DND-41 (cell line): Measurements from ENCODE around the gene AFF2.

ENCODE experiments used
- ATAC-seq: fragments of 200-7000 bp; cut with Tn5 transposase; 3 replicates; pipeline ENCODE4 v1.9.1; 2021; ENCODE audit warnings: low read depth; ENCODE audit not compliant: insufficient read depth
- DNase-seq: peaks from one replicate; pipeline ENCODE4 v3.0.0-alpha.2; 2020
- H2AFZ ChIP-seq: 2 replicates; pipeline ENCODE4 v1.6.0; 2012; ENCODE audit warnings: low read depth, low read length
- H3K27ac ChIP-seq: 2 replicates; pipeline ENCODE4 v1.5.1; 2012; ENCODE audit warnings: low read length, inconsistent platforms
- H3K27me3 ChIP-seq: fragments of 200-600 bp; sonication (generic); 2 replicates; pipeline ENCODE4 v1.6.0; 2012; ENCODE audit warnings: low read length, mild to moderate bottlenecking, inconsistent platforms; ENCODE audit not compliant: insufficient read depth, poor library complexity
- H3K36me3 ChIP-seq: 2 replicates; pipeline ENCODE4 v1.5.1; 2012; ENCODE audit warnings: low read length, inconsistent platforms; ENCODE audit not compliant: insufficient read depth
- H3K4me1 ChIP-seq: 2 replicates; pipeline ENCODE4 v1.5.1; 2012; ENCODE audit warnings: mild to moderate bottlenecking, low read length; ENCODE audit not compliant: insufficient read depth
- H3K4me2 ChIP-seq: 2 replicates; pipeline ENCODE4 v1.6.0; 2012; ENCODE audit warnings: mild to moderate bottlenecking, moderate library complexity, low read length, inconsistent platforms; ENCODE audit not compliant: insufficient read depth
- H3K4me3 ChIP-seq, 2 experiments: fragments of 200-600 bp in 1 of 2; shearing (Covaris generic) in 1 of 2; 2 replicates each; pipeline ENCODE4 v1.5.1; 2012 to 2016; ENCODE audit warnings: inconsistent platforms in 2 of 2, low read length in 2 of 2, mild to moderate bottlenecking in 2 of 2, low read depth in 1 of 2, moderate library complexity in 1 of 2
- H3K79me2 ChIP-seq: 2 replicates; pipeline ENCODE4 v1.6.0; 2012; ENCODE audit warnings: low read length, inconsistent platforms; ENCODE audit not compliant: insufficient read depth
- H3K9ac ChIP-seq: 2 replicates; pipeline ENCODE4 v1.6.0; 2012; ENCODE audit warnings: low read depth, mild to moderate bottlenecking, inconsistent platforms, low read length, moderate library complexity
- H3K9me3 ChIP-seq: 2 replicates; pipeline ENCODE4 v1.5.1; 2012; ENCODE audit warnings: low read length, moderate library complexity, mild to moderate bottlenecking, inconsistent platforms; ENCODE audit not compliant: insufficient read depth, severe bottlenecking
- H4K20me1 ChIP-seq: 2 replicates; pipeline ENCODE4 v1.6.0; 2012; ENCODE audit warnings: low read length; ENCODE audit not compliant: insufficient read depth
- EZH2 ChIP-seq: IDR thresholded peaks from 3 replicates; pipeline ENCODE4 v1.6.1; 2012; ENCODE audit warnings: borderline replicate concordance, low read depth, mild to moderate bottlenecking, moderate library complexity, low read length, inconsistent platforms; ENCODE audit not compliant: severe bottlenecking
- TF ChIP-seq, protein P1 (sequence below): IDR thresholded peaks from 2 replicates; pipeline ENCODE4 v1.5.1; 2012; ENCODE audit warnings: borderline replicate concordance, low read length, moderate library complexity, mild to moderate bottlenecking; ENCODE audit not compliant: poor library complexity, severe bottlenecking; ENCODE audit errors: extremely low read depth

AFF2 gene

GRCh38 chrX:149013081-149013480 lies 512.7 kb downstream of the AFF2 start:
- Histone ChIP-seq H2AFZ (no peak overlapping the region), H3K27me3 (no peaks in the 10 kb centered on the region), H3K79me2 (no peaks in the 10 kb centered on the region), H3K4me2 (no peak overlapping the region), H3K36me3 (no peaks in the 10 kb centered on the region), H3K27ac (no peak overlapping the region), H3K9me3 (no peaks in the 10 kb centered on the region), H3K4me1 (no peaks in the 10 kb centered on the region), H4K20me1 (no peaks in the 10 kb centered on the region), H3K9ac (no peak overlapping the region), H3K4me3 (no peak overlapping the region)
- DNase-seq: no peak
- no peak for TF ChIP-seq EZH2
- TF ChIP-seq, protein P1, sequence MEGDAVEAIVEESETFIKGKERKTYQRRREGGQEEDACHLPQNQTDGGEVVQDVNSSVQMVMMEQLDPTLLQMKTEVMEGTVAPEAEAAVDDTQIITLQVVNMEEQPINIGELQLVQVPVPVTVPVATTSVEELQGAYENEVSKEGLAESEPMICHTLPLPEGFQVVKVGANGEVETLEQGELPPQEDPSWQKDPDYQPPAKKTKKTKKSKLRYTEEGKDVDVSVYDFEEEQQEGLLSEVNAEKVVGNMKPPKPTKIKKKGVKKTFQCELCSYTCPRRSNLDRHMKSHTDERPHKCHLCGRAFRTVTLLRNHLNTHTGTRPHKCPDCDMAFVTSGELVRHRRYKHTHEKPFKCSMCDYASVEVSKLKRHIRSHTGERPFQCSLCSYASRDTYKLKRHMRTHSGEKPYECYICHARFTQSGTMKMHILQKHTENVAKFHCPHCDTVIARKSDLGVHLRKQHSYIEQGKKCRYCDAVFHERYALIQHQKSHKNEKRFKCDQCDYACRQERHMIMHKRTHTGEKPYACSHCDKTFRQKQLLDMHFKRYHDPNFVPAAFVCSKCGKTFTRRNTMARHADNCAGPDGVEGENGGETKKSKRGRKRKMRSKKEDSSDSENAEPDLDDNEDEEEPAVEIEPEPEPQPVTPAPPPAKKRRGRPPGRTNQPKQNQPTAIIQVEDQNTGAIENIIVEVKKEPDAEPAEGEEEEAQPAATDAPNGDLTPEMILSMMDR: no peak
- ATAC-seq: no peak

DNA sequence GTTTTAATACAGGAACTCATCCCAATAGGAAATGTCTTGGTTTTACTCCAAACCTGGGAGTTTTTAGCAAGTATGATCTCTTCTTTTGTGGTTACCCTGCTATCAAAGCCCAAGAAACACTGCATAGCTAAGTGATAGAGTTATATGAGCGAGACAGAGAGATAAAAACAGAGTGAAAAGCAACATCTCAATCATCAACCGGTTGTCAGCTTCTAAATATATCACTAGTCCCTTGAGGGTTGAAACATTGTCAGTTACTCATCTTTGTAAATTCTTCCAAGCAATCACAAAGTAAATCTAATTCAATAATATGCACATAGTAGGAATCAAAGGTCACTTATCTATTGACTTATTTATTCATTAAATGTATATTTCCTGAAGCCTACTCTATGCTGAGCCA lies 520.7 kb downstream of the AFF2 start:
- no peak overlapping the region for H3K9ac ChIP-seq
- no peak for ATAC-seq
- no peaks in the 10 kb centered on the region for H3K36me3 ChIP-seq
- H3K9me3 ChIP-seq: no peaks in the 10 kb centered on the region
- H3K27ac ChIP-seq: no peak overlapping the region
- H3K4me2 ChIP-seq: no peak overlapping the region
- H3K4me3 ChIP-seq: no peak overlapping the region
- H3K4me1 ChIP-seq: no peaks in the 10 kb centered on the region
- H3K27me3 ChIP-seq: no peaks in the 10 kb centered on the region
- no peak overlapping the region for H2AFZ ChIP-seq
- H3K79me2 ChIP-seq: no peaks in the 10 kb centered on the region
- no peak for DNase-seq
- TF ChIP-seq EZH2: no peak
- TF ChIP-seq, protein P1: no peak
- H4K20me1 ChIP-seq: no peaks in the 10 kb centered on the region

GRCh38 chrX:149022485-149022884 lies 522.1 kb downstream of the AFF2 start:
- DNase-seq: no peak
- no peaks in the 10 kb centered on the region for H3K9me3 ChIP-seq

More at GRCh38 chrX:149022485-149022884, 522.1 kb downstream of the AFF2 start:
- Histone ChIP-seq H3K9ac (no peak overlapping the region), H3K4me2 (no peak overlapping the region), H3K4me3 (no peak overlapping the region), H3K79me2 (no peaks in the 10 kb centered on the region), H3K27me3 (no peaks in the 10 kb centered on the region), H4K20me1 (no peaks in the 10 kb centered on the region), H3K27ac (no peak overlapping the region), H3K36me3 (no peaks in the 10 kb centered on the region), H2AFZ (no peak overlapping the region), H3K4me1 (no peaks in the 10 kb centered on the region)
- no peak for ATAC-seq
- no peak for TF ChIP-seq EZH2
- TF ChIP-seq, protein P1: no peak
